ENCODE results near the gene IL17B. TPM values are rescaled to one million over a fixed set of nuclear protein-coding genes. Genes with fewer than 3 reads are reported as not detected.

Gene IL17B
- total and polyA plus RNA-seq, 9 of the 15 experiments (the other 6 are each of a cell fraction or from before 2014, with no cell fraction given): 0.28 to 2.6 (median 0.53) TPM; not detected in 2

GRCh38 chr5:149357370-149358293 is 21.5 kb downstream of the IL17B start, which contains the start of gene PCYOX1L (continued):
- TF ChIP-seq ZNF592 (IDR thresholded peaks at IDR 0.05) (peak; percentile 20; the same call in 1 of the 2 replicates), EWSR1 (IDR thresholded peaks at IDR 0.05; ENCODE audit: borderline replicate concordance, low read depth, partially characterized antibody) (no peak), TFAP4 (CRISPR knock-in tag; IDR thresholded peaks at IDR 0.05; ENCODE audit: borderline replicate concordance) (peak; percentile 39), TAL1 (IDR thresholded peaks at IDR 0.05) (no peak), TCF3 (CRISPR knock-in tag; IDR thresholded peaks at IDR 0.05) (no peak), GTF3C2 (IDR thresholded peaks at IDR 0.05; ENCODE audit: borderline replicate concordance, extremely low read depth, insufficient read length) (no peak), ZBTB40 (IDR thresholded peaks at IDR 0.05) (no peak), ZBTB40 (CRISPR knock-in tag; IDR thresholded peaks at IDR 0.05) (no peak)

Measured in K562 (cell line).